NCI-H2196 treated with DMSO at 0.1 percent for 48 hours (cell line): ENCODE measurements around the gene PHYH.
"Not testable (repeated sequence)": the region's sequence is repeated elsewhere in the genome, so short reads cannot be mapped to it uniquely, and the experiment has no call there.

ENCODE experiments used
- DNase-seq: peaks from one replicate; lab custom pipeline; 2025; ENCODE audit not compliant: unreplicated experiment; lab: John Stamatoyannopoulos, UW

PHYH gene

DNA sequence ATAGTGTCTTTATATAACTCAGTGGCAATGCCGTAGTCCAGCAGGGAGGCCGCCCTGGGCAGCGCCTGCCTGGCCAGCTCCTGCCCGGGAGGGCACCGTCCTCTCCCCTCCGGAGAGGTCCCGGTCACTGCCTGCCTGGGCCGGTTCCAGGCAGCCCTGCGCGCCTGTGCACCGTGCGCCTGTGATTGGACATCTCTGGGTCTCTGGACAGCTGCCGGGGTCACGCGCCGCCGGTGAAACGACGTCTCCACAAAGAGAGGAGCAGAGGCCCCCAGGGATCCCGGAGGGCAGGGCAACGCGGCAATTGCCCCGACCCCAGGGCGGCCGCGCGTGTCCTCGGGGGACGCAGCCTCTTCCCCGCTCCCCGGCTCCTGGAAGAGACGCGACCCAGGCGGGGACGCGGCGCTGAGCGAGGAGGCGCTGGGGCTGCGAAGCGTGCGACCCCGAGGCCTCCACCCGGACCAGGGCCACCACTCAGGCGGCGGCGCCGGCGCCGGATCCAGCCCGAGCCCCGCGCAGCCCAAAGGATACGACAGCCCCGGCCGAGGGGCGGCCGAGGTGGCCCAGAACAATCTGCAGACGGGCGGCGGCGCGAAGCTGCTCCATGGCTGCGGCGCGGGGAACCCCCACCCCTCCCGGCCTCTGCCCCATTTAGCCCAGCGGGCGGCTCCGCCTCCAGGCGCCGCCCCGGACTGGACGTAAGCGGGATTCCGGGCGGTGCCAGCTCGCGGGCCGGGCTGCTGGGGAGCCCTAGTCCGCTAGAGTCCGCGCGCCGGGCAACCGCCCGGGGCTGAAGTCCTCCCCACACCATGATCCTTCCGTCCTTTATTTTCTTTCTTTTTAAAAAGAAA lies at the start of gene PHYH:
Gene PHYH, minus strand, starts transcription at position 628 of the 851 bp plus-strand sequence. Its CDS starts 22 bp downstream, at position 606.
- peak; percentile 43 for DNase-seq

DNA sequence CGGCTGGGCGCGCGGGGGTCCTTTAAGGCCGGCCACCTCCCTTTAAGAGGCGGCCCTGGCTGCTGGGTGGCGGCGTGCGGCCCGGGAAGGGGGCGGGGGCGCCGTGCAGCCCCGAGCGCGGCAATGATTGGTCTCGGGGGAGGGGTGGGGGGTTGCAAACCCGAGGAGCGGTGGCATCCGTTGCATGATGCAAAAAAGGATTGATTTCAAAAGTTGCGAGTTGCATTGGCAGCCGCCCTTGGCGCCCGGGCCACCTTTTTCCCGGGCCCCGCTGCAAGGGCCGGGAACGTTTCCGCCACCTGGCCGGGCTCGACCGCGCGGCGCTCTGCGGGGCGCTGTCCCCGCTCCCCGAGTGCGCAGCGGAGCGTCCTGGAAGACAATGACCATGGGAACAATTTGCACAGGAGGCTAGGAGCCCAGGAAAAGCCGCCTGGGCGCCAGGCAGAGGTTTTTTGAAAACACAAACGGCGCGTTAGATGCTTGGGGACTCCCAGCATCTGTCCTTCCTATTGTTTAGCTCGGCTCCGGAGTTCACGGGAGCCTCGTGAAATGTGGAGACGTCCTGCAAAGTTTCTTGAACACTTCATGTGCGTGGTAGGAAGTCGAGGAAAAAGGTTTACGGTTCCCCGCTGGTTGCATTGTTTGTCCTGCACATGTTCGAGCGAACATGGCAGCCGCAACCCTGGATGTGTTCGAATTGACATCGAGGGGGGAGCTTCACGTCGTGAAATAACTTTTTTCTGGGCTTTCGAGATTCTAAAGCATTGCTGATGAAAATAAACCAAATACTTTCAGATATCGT lies 48.6 kb upstream of the PHYH start, which contains the start of gene SEPHS1:
Gene SEPHS1, minus strand, starts transcription at position 78 of the 802 bp plus-strand sequence. CDS start 3,343 bp downstream, outside the sequence.
- no peak for DNase-seq

DNA sequence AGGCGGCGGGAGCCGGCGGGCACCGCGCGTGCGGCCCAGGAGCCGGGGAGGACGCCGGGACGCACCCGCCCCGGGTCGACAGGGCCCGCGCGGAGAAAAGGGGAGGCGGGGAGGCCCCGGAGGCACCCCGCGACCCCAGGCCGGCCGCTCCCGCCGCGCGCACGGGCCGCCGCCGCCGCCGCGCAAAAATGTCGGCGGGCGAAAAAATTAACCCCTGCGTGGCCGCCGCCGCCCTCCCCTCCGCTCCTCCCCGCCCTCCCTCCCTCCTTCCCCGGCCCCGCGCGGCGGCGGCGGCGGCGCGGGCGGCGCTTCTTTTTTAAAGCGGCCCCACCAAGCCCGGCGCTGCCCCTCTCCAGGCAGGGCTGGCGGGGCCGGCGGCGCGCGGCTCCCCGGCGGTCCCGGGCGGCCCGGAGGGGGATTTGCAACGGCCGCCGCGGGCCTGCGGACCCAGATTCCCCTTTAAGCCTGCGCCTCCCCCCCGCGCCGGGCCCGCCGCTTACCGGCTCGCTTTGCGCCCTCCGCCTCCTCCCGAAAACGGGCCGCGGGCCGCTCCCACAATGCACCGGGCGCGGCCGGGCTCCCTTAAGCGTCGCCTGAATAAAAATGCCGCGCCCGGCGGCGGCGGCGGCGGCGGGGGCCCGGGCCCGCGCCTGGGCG lies 47.8 kb upstream of the PHYH start:
- no peak for DNase-seq

DNA sequence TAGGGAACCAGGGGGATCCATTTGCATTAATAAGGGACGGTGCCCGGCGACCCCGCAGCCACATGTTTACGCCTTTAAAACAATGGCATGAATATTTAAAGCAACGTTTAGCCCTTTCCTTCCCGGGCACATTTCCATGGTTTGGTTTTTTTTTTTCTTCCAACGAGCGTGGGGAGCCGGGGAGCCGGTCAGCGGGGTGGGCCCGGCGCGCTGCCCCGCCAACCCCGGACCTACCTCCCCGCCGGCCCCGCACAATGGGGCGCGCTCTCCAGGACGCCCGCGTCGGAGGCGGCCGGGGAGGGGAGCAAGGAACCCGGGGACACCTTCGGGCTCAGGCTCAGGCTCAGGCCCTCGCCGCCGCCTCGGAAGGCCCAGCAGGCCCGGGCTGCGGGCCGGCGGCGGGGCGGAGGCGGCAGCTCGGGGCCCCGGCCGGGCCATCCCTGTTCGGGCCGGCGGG lies 47.2 kb upstream of the PHYH start:
- DNase-seq = no peak

DNA sequence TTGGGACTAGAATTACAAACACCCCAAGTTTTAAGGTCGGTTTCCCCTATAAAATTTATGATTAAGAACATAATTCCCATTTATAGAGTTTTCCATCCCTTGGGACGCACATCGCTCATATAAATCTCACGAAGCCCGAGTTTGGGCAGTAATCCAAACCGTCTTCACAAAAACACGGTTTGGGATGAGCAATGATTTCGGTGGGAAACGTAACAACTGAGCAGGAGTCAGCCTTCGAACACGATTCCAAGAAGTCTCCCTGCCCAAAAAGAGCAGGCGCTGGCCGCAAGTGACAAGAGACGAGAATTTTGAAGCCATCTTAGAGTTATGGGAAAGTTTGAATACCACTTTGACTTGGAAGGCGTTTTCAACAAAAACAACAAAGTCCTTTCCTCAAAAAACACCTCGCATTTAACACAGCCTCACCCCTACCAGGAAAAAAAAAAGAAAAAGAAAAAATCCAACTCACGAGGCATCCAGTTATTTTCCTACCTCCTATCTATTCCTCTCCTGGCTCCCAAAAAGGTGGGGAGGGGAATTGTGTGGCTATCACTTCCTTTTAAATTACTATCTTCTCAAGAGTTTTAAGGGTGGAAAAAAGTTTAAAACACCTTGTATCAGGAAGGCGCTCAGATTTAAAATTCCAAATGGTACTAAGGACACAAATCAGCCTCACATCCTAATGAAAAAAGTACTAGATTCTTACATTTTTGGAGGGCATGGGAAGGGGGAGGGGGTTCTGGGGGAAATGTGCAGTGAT lies 46.6 kb upstream of the PHYH start:
- no peak for DNase-seq

DNA sequence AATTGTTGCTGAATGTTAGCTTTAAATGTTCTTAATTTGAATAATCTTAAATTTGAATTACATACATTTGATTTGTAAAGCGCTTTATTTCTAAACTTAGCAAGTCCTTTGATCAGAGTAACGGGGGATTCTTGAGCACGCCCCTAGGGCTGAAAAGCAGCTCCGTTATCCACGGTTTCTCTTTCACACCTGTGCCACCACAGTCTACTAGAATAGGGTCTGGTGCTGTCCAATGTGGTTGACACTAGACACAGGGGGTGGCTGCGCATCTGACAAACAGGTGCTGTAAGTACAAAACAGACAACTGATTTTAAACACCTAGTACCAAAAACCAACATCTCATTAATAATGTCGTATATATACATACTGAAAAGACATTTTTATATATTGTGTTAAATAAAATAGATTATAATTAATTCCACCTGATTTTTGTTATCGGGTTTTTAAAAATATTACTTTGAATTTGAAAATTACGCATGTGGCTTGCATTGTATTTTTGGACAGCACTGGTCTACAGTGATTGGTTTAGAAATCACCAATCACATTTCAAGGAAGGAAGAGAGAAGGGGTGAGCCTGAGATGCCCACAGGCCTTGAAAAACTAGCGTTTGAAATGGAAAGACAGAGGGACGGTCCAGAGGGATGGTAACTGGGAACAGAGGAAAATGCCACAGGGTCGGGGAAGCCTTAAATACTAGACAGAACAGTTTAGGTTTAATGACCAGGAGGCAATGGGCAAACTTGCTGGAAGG lies 40.9 kb upstream of the PHYH start:
- no peak for DNase-seq

DNA sequence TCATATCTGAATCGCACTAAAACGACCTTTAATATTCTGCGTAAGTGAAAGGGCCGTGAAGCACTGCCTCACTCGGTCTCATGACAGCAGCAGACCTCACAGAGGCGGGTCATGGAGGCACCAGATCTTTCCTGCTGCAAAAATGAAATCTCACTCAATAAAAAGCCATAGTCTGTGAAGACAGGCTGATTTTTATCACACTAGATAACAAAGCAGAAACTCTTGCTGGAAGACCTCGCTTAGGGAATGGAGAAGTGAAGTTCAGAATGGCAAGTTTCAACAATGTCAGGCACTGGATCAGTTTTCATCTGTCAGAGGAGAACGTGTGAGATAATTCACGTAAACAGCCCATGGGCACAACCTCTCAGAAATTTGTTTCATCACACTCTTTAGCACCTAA lies 40.2 kb upstream of the PHYH start:
- no peak for DNase-seq

DNA sequence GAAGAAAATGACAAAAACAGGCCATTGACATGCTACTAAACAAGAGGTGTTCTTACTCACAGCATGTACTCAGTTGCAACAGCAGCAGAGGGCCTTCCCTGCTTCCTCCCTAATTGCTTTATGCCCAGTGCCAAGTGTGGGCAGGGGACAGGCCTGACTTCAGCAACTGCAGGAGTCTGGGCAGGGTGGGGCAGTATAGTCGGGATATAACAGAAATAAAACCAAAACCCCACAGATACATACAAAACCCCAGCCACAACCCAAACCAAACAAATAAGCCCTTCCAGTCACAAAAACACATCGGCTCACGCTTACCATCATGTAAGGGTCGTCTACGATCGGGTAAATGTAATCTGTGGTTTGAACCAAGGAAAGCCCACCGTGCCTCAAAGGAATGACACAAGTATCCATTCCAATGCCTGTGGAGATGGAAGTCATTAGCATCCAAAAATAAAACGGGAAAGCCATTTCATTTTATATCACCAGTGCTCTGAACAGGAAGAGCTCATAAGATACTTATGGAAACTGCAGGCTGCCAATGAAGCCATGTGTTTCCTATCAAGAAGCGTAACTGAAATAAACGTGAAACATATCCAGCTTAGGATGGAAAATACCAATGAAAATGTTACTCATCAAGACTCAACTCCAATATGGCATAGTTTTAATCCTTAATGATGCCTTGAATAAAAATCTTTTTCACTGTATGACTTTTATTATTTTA lies 38.7 kb upstream of the PHYH start:
- DNase-seq = no peak

DNA sequence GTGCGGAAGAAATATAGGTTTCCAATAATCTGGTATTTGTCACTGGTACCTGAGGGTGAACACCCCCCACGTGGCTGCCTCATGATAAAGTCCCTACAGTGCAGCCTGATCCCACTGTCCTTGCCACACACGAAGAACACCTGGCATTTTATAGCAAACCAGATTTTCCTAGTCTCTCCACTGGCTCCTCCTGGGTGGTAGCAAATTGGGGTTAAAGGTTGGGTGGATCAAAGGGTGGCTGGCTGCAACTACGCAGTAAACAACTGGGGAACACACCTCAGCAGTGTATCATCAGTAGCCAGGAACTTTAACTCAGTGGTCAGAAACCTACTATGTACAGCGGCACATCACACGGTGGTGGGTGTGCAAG lies 37.9 kb upstream of the PHYH start:
- DNase-seq = no peak

DNA sequence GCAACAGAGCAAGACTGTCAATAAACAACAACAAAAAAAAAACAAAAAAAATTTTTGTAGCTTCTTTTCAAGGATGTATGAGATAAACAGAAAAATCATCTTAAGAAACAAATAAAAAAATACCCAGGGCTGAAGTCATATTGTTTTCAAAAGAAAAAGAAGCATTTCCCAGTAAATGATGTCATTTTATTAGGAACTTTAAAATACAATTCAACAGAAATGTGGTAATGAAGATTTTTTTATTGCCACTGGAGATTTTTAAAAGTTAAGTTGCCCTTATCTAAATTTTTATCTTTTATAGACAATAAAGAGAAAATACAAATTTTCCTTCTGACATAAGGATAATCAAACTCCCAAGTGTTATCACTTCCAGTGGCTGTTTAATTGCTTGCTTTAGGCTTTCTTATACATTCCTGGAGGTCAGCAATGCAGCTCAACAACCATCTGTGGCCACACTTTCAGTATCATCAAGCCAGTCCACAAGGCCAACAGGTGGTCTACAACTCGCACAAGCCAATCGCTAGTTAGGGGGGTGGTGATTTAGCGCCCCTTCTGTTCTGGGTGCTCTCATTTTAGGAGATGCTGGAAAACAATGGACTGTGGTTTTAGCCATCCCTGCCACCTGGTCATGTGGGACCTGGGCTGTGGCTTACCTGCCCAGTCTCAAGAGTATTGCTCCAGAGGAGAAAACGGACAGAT lies 37.4 kb upstream of the PHYH start:
- no peak for DNase-seq

DNA sequence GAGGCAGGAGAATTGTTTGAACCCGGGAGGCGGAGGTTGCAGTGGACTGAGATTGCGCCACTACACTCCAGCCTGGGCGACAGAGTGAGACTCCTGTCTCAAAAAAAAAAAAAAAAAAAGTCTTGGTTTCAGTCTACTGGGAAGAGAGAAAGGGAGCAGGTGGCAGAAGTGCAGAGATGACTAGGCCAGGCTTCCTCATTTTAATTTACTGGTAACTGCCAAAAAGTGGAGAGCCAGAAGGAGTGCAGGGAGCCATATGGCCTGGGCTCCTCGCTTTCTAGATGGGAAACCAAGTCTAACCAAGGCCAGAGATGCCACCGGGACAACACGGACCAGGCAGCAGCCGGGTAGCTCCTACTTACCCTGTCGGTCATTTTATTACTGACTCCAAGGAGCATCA lies 36.0 kb upstream of the PHYH start:
- DNase-seq = no peak

DNA sequence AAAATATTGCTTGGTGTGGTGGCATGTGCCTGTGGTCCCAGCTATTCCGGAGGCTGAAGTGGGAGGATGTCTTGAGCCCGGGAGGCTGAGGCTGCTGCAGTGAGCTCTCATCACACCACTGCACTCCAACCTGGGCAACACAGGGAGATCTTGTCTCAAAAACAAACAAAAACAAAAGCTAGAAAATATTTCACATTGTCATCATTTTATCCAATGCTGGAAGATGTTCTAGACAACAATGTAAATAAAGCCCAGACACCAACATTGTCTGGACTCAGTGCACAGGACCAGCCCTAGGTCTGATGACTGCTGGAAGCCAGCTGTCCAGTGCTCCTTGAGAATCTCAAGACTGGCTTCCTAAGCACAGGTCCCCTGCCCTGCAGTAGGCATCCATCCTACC lies 34.7 kb upstream of the PHYH start:
- no peak for DNase-seq

DNA sequence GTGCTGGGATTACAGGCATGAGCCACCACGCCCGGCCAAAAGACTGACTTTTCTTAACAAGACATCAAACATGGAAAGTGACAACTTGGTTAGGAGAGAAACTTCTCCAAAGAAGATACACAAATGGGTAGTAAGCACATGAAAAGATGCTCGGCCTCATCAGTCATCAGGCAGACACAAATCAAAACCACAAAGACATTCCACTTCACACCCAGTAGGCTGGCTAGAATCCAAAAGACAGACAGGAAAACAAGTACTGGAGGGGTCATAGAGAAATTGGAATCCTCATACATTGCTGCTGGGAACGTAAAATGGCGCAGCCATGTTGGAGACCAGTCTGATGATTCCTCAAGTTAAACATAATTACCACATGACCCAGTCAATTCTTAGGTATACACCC lies 31.8 kb upstream of the PHYH start:
- no peak for DNase-seq

DNA sequence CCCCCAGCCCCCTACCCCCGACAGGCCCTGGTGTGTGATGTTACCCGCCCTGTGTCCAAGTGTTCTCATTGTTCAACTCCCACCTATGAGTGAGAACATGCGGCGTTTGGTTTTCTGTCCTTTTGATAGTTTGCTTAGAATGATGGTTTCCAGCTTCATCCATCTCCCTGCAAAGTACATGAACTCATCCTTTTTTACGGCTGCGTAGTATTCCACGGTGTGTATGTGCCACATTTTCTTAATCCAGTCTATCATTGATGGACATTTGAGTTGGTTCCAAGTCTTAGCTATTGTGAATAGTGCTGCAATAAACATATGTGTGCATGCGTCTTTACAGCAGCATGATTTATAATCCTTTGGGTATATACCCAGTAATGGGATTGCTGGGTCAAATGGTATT lies 31.1 kb upstream of the PHYH start:
- DNase-seq = not testable (repeated sequence)

DNA sequence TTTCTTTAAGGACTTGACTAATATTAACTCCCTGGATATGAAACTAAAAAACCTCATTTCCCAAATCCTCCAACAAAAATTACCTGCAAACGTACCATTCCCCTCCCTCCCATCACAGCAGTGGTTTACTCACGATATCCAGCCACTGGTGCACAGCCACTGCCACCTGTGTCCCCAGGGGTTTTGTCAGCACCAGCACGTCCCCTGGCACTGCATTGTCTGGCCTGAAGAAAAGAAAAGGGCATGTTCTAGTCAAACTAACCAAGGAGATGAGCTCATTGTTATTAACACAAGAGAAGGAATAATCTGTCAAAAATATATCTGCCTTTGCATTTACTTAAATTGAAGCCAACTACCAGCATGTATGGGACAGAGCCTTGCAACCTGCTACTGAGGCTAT lies 29.7 kb upstream of the PHYH start:
- DNase-seq = no peak

DNA sequence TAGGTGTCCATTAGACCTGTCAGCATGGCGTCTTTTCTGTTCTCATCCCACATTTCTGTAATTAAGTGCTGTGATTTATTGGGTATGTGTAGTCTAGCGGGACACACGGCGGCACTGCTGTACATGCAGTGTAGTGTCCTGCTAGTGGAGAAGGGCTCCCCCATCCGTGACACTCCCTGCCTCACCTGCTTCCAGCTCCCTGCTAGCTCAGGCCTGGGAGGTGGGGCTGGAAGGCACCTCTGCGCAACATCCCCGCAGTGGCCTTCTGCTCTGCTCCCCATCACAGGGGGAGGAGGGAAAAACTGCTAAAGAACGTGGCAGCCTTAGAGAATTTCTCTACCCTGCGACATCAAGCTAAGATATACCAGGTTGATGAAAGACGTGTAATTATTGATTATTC lies 28.7 kb upstream of the PHYH start:
- DNase-seq = no peak

DNA sequence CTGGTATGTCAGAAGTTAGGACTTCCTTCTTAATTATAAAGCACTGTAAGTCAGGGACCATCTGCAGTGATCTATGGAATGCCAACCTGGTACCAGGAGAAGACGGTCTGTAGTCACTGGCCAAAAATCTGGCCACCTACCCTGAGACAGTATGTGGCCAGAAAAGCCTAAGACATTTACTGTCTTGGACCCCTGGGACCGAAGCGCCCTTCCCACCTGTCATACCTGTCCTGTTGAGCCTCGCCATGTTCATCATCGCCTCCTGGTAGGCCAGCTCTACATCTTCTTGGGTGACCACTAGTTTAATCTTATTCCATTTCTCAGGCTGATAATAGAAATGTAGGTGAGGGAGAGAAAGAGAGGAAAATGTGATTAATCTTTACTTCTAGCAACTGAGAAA lies 28.3 kb upstream of the PHYH start:
- no peak for DNase-seq

DNA sequence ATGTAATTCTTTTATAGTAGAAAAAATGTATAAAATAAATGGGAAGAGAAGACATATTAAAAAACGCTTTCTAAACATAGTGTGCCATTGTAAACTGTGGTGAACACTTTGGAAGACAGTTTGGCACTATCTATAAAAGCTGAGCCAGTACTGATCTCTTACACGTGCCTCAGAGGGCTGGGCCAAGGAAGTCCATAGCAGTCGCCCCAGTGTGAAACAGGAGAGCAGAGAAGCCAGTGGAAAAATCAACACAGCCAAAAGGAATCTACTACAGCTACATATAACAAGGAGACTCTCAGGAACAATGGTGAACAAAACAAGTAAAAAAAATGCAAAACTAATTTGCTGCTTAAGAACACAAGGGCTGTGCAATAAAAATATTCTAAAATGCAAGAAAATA lies 27.7 kb upstream of the PHYH start:
- DNase-seq = no peak

DNA sequence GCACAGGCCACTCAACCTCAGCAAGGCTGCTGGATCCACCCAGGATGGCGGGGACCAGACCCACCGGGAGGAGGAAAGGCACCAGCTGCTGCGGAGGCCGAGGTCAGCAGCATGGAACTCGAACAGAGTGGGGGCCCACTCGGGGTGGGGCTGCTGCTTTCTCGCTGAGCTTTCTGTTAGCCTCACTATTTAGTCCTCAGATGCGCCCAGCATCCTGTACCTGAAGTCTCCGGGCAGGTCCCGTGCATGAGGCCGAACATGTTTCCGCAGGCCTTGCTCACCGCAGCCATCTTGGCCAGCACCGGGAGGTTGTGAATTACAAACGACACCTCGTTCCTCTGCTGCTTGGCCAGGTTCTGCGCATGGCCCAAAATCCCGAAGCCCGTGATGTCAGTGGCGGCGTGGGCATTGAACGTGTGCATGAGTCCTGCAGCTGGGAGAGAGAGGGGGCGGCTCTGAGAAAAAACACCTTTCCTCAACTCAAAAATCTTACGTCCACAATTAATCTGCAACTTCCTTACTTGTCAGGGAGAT lies 22.8 kb upstream of the PHYH start:
- no peak for DNase-seq
